HG03060 (cell line): Measurements from ENCODE around the gene GPATCH4.
"Not testable (repeated sequence)": the region's sequence is repeated elsewhere in the genome, so short reads cannot be mapped to it uniquely, and the experiment has no call there.

ENCODE experiments used
- ATAC-seq: cut with Tn5 transposase; IDR thresholded peaks from one replicate; pipeline ENCODE4 v1.9.1; 2021; ENCODE audit warnings: low read depth, moderate number of reproducible peaks; ENCODE audit not compliant: unreplicated experiment

GPATCH4 gene

DNA sequence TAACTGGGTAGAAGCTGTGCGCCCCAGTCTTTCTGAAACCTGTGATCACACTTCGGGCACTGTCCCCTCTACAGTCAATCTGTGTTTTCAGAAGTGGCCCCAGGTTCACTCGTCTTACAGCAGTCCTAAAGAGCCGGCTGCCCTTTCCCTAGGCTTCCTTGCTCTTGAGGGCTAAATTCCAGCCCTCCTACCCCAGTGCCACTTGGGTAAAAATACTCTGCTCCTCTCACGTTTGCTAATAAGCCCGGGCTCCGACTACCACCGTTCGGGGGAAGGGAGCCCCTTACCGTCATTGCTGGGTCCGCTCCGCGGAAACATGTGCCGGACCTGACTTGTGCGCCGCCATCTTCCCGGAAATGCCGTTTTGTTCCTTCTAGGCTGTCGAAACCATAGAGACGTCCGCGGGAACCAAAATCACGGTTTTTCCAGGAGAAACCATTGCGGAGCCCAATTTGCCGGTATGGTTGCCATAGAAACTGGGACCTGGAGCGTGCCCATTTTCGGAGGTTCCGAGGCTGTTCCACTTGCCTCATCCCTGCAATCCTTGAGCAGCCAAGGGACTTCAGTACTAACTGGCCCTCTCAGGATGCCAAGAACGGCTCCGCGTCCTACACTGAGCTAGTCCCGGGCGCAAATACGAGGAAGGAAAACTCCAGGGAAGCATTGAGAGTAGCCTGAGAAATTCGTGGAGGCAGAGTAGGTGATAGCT, at the start of gene GPATCH4:
Gene GPATCH4, minus strand, starts transcription at position 358 of the 709 bp plus-strand sequence.
- ATAC-seq = no peak

DNA sequence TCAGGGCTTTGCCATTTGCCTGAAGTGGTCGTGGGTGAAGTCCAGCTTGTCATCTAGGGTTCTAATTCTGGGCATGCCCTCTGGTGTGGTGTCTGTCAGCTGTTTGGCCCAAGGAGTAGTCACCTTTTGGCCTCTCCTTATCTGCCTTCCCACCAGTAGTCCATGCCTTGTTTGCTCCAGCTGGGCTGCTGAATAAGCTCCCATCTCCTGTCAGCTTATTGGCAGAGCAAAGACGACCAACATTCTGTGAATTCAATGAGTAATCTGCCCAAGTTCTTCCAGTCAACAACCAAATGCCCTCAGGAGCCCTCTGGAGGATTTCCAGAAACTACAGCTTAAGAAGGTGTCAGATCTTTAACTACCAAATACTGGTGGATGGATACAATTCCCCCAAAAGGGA, 47.7 kb upstream of the GPATCH4 start:
- no peak for ATAC-seq

DNA sequence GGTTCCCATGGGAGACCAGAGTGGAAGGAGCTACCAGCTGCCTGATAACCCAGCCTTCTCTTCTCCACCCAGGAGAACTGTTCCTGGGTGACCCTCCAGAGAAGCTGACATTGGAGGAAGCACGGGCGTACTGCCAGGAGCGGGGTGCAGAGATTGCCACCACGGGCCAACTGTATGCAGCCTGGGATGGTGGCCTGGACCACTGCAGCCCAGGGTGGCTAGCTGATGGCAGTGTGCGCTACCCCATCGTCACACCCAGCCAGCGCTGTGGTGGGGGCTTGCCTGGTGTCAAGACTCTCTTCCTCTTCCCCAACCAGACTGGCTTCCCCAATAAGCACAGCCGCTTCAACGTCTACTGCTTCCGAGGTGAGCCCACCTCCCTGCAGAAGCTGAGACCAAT, 47.2 kb upstream of the GPATCH4 start:
- ATAC-seq = no peak

DNA sequence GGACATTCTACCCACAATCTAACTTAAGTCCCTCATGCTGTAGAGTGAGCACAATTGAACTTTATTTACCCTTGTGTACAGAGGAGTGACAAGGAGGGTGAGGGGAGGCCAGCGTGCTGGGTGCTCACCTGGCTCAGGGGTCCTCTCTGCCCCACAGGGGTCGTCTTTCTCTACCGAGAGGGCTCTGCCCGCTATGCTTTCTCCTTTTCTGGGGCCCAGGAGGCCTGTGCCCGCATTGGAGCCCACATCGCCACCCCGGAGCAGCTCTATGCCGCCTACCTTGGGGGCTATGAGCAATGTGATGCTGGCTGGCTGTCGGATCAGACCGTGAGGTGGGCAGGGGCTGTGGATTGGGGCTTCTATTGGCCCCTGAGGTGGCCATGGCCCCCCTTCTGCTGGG, 46.1 kb upstream of the GPATCH4 start:
- no peak for ATAC-seq

GRCh38 chr1:156646738-156647211, 45.5 kb upstream of the GPATCH4 start:
- no peak for ATAC-seq

- ATAC-seq = no peak
Observed at GRCh38 chr1:156645666-156646065, 44.4 kb upstream of the GPATCH4 start.

DNA sequence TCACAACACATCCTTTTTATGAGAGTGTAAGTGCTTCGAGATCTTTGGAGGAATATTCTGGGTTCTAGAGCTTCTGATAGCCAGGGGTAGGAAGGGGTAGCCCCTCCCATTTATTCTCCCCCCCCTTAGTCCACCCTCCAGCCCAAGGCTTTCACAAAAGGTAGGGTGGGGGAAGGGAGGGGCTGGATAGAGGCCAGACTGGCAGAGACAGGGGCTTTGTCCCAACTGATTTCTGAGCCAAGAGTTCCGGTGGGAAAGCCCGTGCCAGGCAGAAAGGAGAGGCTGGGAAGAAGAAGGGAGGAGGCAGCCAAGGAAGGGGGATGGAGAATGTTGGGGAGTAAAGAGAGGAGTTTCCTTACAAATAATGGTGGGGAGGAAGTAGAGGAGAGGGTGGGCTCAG, 43.8 kb upstream of the GPATCH4 start:
- ATAC-seq = no peak

GRCh38 chr1:156644640-156645039, 43.4 kb upstream of the GPATCH4 start:
- no peak for ATAC-seq

- no peak for ATAC-seq
Observed at GRCh38 chr1:156644146-156644545, 42.9 kb upstream of the GPATCH4 start.

- ATAC-seq = no peak
Observed at GRCh38 chr1:156643778-156644092, 42.5 kb upstream of the GPATCH4 start.

DNA sequence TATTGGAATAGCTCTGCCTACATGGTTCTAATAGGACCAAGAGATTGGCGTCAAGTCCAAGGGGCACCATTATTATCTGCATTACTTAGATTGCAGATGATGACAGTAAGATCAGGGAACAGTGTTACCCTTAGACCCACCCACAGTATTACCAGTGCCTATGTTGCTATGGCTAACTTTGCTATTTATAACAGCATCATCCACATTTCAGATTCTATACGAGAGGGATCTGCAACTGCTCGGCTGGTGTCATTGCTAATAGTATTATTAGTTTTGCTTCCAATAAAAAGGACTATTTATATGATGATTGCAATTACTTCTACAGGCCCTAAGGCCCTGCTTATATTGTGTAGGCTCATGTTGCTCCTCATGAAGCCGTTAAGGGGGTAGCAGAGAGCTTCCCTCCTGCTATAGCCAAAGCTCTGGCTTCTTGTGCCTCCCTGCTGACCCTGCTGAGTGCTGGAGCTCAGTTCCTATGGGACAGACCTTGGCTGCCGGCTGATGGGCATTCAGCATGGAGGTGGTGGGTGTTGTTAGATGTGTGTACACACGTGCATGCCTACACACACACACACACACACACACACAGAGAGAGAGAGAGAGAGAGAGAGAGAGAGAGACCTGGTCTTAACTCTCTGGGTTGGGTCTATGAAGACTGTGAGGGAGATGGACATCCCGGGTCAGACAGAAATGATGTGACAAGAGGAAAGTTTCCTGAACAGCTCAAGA, 41.9 kb upstream of the GPATCH4 start:
- no peak for ATAC-seq

GRCh38 chr1:156642265-156643048, 41.2 kb upstream of the GPATCH4 start:
- no peak for ATAC-seq

- no peak for ATAC-seq
Observed at GRCh38 chr1:156641761-156642264, 40.5 kb upstream of the GPATCH4 start, which contains the start of gene BCAN. BCAN (plus strand) TSS chr1:156642117; CDS start chr1:156646055, 3,938 bp downstream.

- no peak for ATAC-seq
Observed at GRCh38 chr1:156640842-156641706, 39.8 kb upstream of the GPATCH4 start.

GRCh38 chr1:156639601-156640101, 38.4 kb upstream of the GPATCH4 start:
- ATAC-seq = no peak

DNA sequence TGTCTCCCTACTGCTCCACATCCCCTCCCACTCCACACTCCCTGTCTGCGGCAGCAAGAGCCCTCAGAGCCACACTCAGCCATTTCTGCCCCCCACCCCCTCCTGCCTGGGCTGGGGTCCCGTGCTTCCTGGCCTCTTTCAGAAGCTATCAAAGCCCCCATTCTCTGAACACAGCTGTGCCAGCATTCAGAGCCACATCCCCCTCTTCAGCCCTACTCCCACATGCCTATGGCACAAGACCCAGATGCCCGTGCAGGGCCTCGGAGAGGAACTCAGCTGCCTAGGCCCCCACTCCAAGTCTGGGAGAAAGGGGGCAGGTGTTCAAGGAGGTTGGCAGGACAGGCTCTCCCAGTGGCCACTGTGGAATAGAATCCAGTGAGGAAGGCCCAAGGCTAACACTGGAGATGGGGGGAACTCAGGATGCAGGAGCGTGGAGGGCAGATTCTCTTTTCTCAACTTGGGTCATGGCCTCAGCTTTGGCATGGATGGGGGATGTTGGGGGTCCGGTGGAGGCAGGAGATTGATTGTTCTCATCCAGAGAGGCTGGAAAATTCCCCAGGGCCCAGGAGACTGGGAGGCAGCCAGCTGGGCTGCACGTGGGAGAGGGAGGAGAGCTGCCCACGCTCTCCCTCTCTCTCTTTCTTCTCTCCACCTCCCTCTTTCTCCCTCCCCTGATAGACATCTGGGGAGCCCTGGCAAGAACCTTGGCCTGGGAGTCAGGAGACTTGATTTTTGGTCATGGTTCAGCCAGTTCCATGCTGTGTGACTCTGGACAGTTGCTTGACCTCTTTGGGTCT, 37.1 kb upstream of the GPATCH4 start:
- ATAC-seq = no peak

- no peak for ATAC-seq
Observed at GRCh38 chr1:156632355-156632754, 31.1 kb upstream of the GPATCH4 start.

- ATAC-seq = not testable (repeated sequence)
Observed at GRCh38 chr1:156631152-156631551, 29.9 kb upstream of the GPATCH4 start.

DNA sequence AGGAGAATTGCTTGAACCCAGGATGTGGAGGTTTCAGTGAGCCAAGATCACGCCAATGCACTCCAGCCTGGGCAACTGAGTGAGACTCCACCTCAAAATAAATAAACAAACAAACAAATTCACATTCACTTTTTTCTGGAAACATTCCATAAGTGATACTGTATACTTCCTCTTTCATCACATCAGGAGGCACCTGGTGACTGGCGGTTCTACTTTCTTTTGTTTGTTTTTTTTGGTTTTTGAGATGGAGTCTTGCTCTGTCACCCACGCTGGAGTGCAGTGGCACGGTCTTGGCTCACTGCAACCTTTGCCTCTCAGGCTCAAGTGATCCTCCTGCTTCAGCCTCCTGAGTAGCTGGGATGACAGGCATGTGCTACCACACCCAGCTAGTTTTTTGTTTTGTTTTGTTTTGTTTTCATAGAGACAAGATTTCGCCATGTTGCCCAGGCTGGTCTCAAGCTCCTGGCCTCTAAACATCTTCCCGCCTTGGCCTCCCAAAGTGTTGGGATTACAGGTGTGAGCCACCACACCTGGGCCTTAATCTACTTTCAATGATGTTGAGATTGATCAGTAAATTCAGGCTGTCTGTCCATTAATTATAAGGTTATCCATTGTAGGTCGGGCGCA, 28.7 kb upstream of the GPATCH4 start:
- no peak for ATAC-seq
